Fibroblast of peridontal ligament (primary cell): ENCODE data around the gene PRKD1.

Source experiments
- DNase-seq: peaks from one replicate; pipeline ENCODE4 v3.0.0-alpha.2; 2010; ENCODE audit errors: extremely low read depth

PRKD1 gene

DNA sequence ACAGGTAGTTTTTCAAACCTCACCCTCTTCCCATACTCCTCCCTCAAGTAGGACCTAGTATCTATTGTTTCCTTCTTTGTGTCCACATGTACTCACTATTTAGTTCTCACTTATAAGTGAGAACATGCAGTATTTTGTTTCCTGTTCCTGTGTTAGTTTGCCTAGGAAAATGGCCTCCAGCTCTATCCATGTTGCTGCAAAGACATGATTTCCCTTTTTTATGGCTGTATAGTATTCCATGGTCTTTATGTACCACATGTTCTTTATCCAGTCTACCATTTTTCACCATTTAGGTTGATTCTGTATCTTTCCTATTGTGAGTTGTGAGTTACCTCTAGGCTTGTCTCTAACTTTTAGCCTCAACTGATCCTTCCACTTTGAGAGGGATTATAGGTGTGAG is 310.7 kb downstream of the PRKD1 start:
- DNase-seq = no peak

GRCh38 chr14:29608861-29609260 is 318.8 kb downstream of the PRKD1 start:
- DNase-seq = no peak

GRCh38 chr14:29607169-29607568 is 320.5 kb downstream of the PRKD1 start:
- DNase-seq = no peak

- no peak for DNase-seq
These were observed 324.0 kb downstream of the PRKD1 start for GRCh38 chr14:29603696-29604095.

DNA sequence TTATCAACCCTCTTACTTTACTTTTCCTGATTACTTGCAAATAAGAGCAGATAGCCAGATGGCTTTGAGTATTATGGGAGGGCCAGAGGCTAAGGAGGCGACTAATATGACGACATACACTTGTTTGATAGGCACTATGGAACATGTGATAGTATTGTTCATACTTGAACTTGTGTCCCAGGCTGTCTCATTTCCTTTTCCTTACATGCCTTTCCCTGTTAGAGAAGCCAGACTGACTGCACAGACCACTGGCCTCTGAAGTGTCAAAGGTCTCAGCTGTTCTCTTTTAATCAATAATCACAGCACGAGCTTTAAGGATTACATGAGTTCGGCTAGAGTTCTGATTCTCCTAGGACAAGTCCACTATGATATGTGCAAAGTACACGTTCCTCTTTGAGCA is 326.0 kb downstream of the PRKD1 start:
- no peak for DNase-seq

DNA sequence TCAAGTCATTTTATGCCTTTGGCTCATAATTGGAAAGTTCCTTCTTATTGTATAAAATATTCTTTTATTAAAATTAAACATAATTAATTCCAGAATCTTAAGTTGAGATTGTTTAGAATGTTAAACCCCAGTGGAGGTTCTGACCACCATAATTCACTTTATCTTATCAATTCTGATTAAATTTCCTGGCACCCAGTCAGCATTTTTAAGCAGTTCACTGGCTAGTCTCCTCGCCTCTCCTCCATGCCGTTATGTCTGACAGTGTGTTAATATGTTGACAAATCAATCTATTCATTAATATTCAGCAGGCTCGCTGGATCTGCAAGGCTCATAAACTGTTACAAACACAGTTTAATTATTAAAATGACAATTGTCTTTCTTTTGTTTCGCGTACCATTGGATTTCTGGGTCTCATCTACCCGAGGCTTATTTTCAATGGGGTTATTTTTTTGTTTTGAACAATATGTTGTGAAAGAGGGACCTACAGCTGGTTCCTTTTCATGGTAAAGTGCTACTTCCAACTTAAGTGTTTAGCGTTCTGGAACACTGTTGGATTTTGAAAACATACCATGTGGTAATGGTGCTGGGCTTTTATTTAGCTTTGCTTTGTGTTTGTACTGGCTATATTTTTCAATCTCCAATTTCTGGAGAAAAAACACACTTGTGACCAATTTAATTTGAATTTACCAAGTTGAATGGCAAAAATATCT is 339.7 kb downstream of the PRKD1 start:
- no peak for DNase-seq

DNA sequence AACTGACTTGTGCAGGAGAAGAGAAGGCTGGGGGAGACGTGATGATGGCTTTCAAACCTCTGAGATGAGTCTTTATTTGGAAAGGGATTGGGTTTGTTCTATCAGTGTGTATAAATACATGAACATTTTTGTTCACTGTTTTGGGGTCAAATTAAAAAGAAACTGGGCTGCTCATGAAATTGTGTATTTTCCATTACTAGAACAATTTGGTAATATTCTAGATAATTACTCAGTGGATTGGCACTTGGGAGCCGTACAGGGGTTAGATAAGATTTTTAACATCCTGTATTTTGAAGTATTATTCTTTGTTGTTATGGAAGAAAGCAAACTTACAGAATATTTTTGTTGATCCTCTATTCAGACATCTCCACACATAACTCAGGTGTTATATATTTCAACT is 340.6 kb downstream of the PRKD1 start:
- no peak for DNase-seq

DNA sequence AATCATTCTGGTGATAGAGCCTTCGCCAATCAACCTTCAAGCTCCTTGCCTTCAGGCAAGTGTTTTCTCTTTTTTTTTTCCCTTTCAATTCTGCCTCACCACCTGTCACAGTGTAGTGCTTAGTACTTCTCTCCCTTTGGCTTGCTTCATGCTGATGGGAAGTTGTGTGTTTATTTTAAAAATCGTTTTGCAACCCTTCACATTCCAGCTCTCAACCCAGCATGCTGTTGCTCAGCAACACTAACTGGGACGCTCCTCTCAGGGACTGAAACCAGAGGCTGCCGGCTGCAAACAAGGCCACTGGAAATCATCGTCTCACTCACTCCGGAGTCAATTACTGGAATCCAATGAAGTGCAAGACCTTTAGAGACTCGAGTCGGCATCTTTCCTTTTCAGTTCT is 342.7 kb downstream of the PRKD1 start:
- peak; percentile 96 for DNase-seq

GRCh38 chr14:29580763-29581162 is 346.9 kb downstream of the PRKD1 start:
- no peak for DNase-seq

DNA sequence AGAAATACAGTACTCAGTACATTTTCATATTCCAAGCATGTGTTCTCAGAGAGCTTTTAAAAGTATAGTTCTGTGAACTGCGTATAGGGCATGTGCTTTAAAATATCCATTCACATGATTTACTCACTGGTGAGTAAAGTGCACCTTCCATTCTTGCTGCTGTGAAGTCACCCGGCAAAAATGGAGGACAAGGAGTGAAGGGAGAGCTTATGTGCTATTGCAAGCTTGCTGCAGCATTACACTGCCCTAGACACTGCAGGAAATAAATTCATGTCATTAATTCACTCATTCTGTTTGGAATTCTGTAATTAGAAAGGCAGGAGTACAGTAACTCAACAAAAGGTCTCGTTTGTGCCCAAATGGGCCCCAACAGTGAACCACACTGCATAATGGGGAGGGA is 347.8 kb downstream of the PRKD1 start:
- no peak for DNase-seq

DNA sequence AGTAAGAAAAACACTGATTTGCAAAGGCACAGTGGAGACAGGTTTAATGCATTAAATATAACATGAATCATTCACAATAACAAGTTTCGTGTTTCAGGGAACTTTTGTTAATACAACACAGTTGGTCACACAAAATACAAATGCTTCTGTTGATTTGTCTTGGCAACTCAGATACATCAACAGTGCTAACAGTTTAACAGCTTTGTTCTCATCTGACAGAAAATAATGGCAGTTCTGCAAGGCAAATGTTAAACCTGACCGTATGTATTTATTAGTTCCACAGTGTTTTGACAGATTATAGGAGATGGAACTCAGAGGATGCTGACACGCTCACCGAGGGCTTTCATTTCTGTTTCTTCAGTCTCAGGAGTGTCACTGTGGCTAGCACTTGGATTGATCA is 350.7 kb downstream of the PRKD1 start:
- DNase-seq = peak; percentile 47

GRCh38 chr14:29569194-29569593 is 358.5 kb downstream of the PRKD1 start:
- DNase-seq = no peak

DNA sequence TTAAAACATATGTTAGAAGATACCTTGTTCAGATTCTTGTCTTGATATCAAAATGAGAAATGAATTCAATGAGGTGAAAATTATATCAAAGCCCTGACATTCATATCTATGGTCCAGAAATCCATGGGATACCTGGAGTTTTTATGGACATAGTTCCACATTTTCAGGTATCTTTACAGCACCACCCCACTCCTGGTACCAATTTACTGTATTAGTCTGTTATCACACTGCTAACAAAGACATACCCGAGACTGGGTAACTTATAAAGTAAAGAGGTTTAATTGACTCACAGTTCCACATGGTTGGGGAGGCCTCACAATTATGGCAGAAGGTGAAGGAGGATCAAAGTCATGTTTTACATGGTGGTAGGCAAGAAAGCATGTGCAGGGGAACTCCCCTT is 361.5 kb downstream of the PRKD1 start:
- no peak for DNase-seq

- peak; percentile 95 for DNase-seq
These were observed 369.1 kb downstream of the PRKD1 start for GRCh38 chr14:29558516-29558915.

DNA sequence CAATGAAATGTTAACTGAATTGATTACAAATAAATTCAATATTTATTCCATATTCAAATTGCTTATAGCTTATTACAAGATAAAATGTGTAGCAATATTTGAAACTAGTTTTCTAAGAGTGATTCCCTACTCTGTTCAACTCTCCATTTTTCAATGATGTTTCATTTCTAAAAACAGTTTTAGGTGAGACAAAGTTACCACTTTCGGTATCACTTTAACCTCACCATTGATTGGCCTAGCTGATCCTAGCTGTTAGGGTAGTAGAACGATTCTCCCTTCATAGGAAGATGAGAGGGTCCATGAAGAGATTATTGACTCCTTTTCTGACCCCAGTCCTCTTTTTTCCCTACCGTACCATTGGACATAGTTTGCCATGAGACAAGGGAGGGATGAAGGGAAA is 373.3 kb downstream of the PRKD1 start:
- no peak for DNase-seq

GRCh38 chr14:29553427-29553826 is 374.2 kb downstream of the PRKD1 start:
- no peak for DNase-seq

DNA sequence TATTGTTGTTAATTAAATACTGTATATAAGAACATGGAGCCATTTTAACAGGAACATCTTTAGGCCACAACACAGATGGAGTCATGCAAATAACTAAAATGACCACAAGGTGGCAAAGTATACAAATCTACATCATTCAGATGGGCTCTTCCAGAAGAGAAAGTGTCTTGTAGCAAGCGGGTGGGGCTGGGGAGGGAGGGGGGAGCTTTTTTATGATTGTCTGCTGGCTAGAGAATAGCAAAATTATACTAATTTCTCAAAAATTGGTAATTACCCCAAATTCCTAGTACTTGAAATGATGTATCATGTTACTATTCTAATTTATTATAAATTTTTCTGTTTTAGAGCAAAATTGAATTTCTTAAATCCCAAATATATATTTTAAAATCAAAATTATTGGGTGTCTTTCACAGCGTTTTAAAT is 378.7 kb downstream of the PRKD1 start:
- peak; percentile 89 for DNase-seq

GRCh38 chr14:29545714-29546113 is 381.9 kb downstream of the PRKD1 start:
- peak; percentile 44 for DNase-seq

- DNase-seq = peak; percentile 62
These were observed 390.6 kb downstream of the PRKD1 start for GRCh38 chr14:29536886-29537511.

- DNase-seq = no peak
These were observed 398.2 kb downstream of the PRKD1 start for GRCh38 chr14:29529418-29529817.

GRCh38 chr14:29528889-29529288 is 398.8 kb downstream of the PRKD1 start:
- no peak for DNase-seq

- DNase-seq = no peak
These were observed 400.4 kb downstream of the PRKD1 start for GRCh38 chr14:29527286-29527685.
